Natural killer cell (primary cell): ENCODE data around the gene CCDC57. TPM values are rescaled to one million over a fixed set of nuclear protein-coding genes. Genes with fewer than 3 reads are reported as not detected.
"Not testable (repeated sequence)": the region's sequence is repeated elsewhere in the genome, so short reads cannot be mapped to it uniquely, and the experiment has no call there.

Experiments used
- ATAC-seq, 3 donors: fragments of 150-1000 bp in 2 of 3; fragments of 200-7000 bp in 1 of 3; cut with Tn5 transposase; 1 replicate in 1 of 3; 2 replicates in 2 of 3; pipeline ENCODE4 v1.10.0; 2021; ENCODE audit warnings: mild to moderate bottlenecking in 2 of 3, moderate library complexity in 2 of 3
- DNase-seq, 2 donors: peaks; one replicate each; pipeline versions ENCODE4 v3.0.0 to v3.0.0-alpha.2; 2013 to 2021; ENCODE audit warnings: mixed read lengths in 1 of 2
- H3K27ac ChIP-seq: one replicate; pipeline ENCODE4 v1.5.1; 2013; ENCODE audit warnings: mild to moderate bottlenecking, low read length
- H3K27me3 ChIP-seq: one replicate; pipeline ENCODE4 v1.6.1; 2013; ENCODE audit warnings: low read length; ENCODE audit not compliant: control insufficient read depth, insufficient read depth
- H3K36me3 ChIP-seq: one replicate; pipeline ENCODE4 v1.6.1; 2013; ENCODE audit warnings: low read length; ENCODE audit not compliant: control insufficient read depth, insufficient read depth
- H3K4me1 ChIP-seq: one replicate; pipeline ENCODE4 v1.6.1; 2013; ENCODE audit warnings: low read length; ENCODE audit not compliant: control insufficient read depth, insufficient read depth
- H3K4me3 ChIP-seq: one replicate; pipeline ENCODE4 v1.5.1; 2013; ENCODE audit warnings: low read length
- H3K9me3 ChIP-seq: one replicate; pipeline ENCODE4 v1.6.1; 2013; ENCODE audit warnings: low read length; ENCODE audit not compliant: control insufficient read depth, insufficient read depth
- H3K27ac Mint-ChIP-seq, 2 donors: one replicate each; pipeline ENCODE4 v1.8.0; 2022; ENCODE audit warnings: mild to moderate bottlenecking in 2 of 2, mixed read lengths in 2 of 2, moderate library complexity in 1 of 2
- H3K27me3 Mint-ChIP-seq, 2 donors: one replicate each; pipeline ENCODE4 v1.8.0; 2022; ENCODE audit warnings: low read depth in 2 of 2, mixed read lengths in 2 of 2
- H3K36me3 Mint-ChIP-seq: one replicate; pipeline ENCODE4 v1.8.0; 2022; ENCODE audit warnings: mixed read lengths
- H3K4me1 Mint-ChIP-seq, 2 donors: one replicate each; pipeline ENCODE4 v1.8.0; 2022; ENCODE audit warnings: mixed read lengths in 2 of 2
- H3K4me3 Mint-ChIP-seq: one replicate; pipeline ENCODE4 v1.8.0; 2022; ENCODE audit warnings: mild to moderate bottlenecking, moderate library complexity, mixed read lengths
- H3K9me3 Mint-ChIP-seq, 2 donors: one replicate each; pipeline ENCODE4 v1.8.0; 2022; ENCODE audit warnings: mixed read lengths in 2 of 2
- WGBS: methylation state at CpG from one replicate; pipeline ENCODE4 v1.1.7; 2013; ENCODE audit warnings: missing lambda C conversion rate; ENCODE audit not compliant: insufficient coverage; 5-methylcytosine and 5-hydroxymethylcytosine counted together
- intact Hi-C: fragments of 100-400 bp; cut with micrococcal nuclease; formaldehyde crosslinking; loops from one replicate; pipeline ENCODE4 v1.14.2; 2022
- total RNA-seq, 4 donors: library from RNA; stranded (reverse); fragments of 120-200 nt in 1 of 4; gene quantifications; one replicate each; pipeline versions ENCODE4 v1.2.3 to v1.2.4, GENCODE V29; 2013 to 2022
- TF ChIP-seq, protein P1 (sequence below): fragments of 200-600 bp; IDR thresholded peaks from one replicate; pipeline ENCODE4 v1.8.0; 2022; ENCODE audit warnings: antibody characterized with exemption

The CCDC57 gene
- total RNA-seq, 3 donors from 2014 or later (not counting 1 experiment from before 2014, with no cell fraction given): 69.7 to 79.2 (median 75.1) TPM

DNA sequence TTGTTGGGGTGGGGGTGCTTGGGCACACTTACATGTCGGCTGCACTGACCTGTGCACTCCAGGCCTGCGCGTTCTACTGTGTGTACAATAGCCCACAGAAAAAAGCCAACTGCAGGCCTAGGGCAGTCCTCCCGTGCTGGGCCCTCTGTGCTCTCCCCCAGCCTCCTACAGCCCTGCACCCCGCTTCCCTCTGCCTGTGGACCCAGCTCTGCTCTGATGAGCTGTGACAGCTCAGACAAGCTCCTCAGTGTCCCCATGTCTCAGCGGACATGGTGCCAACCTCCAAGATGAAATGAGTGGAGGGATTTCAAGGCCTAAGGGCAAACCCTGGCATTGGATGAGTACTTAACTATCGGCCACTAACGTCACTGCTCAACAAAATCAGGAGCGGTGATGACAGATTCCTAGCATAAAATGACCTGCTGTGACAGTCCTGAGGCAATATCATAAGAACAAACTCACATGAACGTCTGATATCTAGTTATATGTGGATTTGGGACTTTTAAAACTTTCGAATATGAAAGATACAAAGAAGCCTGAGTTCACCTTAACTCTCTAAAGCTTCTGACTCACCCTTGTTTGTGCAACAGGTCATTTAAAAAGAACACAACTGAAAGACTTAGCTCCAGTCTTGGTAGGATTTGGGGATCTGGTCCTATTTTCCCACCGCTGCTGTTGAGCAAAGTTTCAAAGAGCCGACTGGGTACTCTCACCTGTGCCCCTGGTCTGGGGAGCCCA, 34.7 kb downstream of the CCDC57 start:
- Histone ChIP-seq H3K4me1 (no peaks in the 10 kb centered on the region), H3K4me3 (no peak overlapping the region), H3K27me3 (no peaks in the 10 kb centered on the region), H3K27ac (no peak overlapping the region), H3K9me3 (no peaks in the 10 kb centered on the region), H3K36me3 (peaks cover 3% of the 10 kb centered on the region)
- TF ChIP-seq, protein P1, sequence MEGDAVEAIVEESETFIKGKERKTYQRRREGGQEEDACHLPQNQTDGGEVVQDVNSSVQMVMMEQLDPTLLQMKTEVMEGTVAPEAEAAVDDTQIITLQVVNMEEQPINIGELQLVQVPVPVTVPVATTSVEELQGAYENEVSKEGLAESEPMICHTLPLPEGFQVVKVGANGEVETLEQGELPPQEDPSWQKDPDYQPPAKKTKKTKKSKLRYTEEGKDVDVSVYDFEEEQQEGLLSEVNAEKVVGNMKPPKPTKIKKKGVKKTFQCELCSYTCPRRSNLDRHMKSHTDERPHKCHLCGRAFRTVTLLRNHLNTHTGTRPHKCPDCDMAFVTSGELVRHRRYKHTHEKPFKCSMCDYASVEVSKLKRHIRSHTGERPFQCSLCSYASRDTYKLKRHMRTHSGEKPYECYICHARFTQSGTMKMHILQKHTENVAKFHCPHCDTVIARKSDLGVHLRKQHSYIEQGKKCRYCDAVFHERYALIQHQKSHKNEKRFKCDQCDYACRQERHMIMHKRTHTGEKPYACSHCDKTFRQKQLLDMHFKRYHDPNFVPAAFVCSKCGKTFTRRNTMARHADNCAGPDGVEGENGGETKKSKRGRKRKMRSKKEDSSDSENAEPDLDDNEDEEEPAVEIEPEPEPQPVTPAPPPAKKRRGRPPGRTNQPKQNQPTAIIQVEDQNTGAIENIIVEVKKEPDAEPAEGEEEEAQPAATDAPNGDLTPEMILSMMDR: no peak
- Mint-ChIP-seq H3K36me3 (no peaks in the 10 kb centered on the region), H3K27me3 (no peaks in the 10 kb centered on the region), H3K9me3 (no peaks in the 10 kb centered on the region), H3K27ac (no peak overlapping the region), H3K4me1 (no peaks in the 10 kb centered on the region), H3K4me3 (no peak overlapping the region)
- no peak for DNase-seq
- ATAC-seq: no peak
- 96% methylated on average over 12 of the region's 13 CpGs for WGBS
- intact Hi-C loops: no loop called here

DNA sequence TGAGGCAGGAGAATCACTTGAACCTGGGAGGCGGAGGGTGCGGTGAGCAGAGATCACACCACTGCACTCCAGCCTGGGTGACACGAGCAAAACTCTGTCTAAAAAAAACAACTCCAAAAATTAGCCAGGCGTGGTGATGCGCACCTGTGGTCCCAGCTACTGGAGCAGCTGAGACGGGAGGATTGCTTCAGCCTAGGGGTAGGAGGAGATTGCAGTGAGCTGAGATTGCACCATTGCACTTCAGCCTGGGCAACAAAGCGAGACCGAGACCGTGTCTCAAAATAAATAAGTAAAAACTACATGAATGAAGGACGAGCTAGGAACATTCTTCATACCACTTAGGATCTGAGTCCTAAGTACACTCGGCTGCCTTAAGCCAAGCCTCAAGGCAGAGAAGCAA, 35.4 kb downstream of the CCDC57 start:
- 94% methylated on average over 11 of the region's 11 CpGs for WGBS
- intact Hi-C loops: no loop called here
- no peak for DNase-seq
- Mint-ChIP-seq H3K9me3 (no peaks in the 10 kb centered on the region), H3K27me3 (no peaks in the 10 kb centered on the region), H3K36me3 (no peaks in the 10 kb centered on the region), H3K4me1 (no peaks in the 10 kb centered on the region), H3K27ac (no peak overlapping the region), H3K4me3 (no peak overlapping the region)
- Histone ChIP-seq H3K4me3 (no peak overlapping the region), H3K9me3 (no peaks in the 10 kb centered on the region), H3K4me1 (no peaks in the 10 kb centered on the region), H3K36me3 (peaks cover 2% of the 10 kb centered on the region), H3K27me3 (no peaks in the 10 kb centered on the region), H3K27ac (no peak overlapping the region)
- TF ChIP-seq, protein P1: no peak
- ATAC-seq: no peak

DNA sequence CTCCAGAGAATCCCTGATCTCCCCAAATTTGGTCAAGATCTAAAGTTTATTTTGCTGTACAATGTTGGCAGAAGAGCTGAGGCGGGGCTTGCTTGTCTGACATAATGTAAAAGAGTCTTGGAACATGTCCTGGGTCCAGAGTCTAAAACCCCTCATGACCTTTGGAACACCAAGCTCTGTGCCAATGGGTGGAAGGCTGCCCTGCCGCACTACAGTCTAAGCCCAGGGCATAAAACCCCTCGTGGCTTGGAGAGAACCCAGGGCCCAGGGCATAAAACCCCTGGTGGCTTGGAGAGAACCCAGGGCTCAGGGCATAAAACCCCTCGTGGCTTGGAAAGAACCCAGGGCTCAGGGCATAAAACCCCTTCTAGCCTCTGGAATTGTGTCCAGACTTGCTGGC, 36.7 kb downstream of the CCDC57 start:
- no peak overlapping the region for H3K27ac ChIP-seq
- Mint-ChIP-seq H3K27me3 (no peaks in the 10 kb centered on the region), H3K36me3 (no peaks in the 10 kb centered on the region), H3K4me1 (no peaks in the 10 kb centered on the region), H3K27ac (no peak overlapping the region), H3K9me3 (no peaks in the 10 kb centered on the region), H3K4me3 (no peak overlapping the region)
- no peaks in the 10 kb centered on the region for H3K9me3 ChIP-seq
- WGBS: 86% methylated on average over 4 of the region's 4 CpGs
- peaks cover 6% of the 10 kb centered on the region for H3K36me3 ChIP-seq
- ATAC-seq (no peak), DNase-seq (no peak)
- H3K4me1 ChIP-seq: no peaks in the 10 kb centered on the region
- intact Hi-C loops: no loop called here
- TF ChIP-seq, protein P1: no peak
- no peaks in the 10 kb centered on the region for H3K27me3 ChIP-seq
- H3K4me3 ChIP-seq: no peak overlapping the region

DNA sequence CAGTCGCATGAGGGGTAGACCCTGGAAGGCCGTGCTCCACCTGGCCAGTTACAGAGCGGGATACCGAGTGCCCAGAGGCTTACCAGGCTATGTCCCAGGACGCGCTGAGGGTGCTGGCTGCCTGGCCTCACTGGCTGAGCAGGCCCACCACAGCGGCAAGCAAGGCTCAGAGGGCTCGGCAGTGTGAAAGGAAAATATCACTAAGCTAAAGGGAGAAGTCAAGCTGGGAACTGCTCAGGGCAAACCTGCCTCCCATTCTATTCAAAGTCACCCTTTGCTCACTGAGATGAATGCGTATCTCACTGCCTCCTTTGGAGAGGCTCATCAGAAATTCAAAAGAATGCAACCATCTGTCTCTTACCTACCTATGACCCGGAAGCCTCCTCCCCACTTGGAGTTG, 37.4 kb downstream of the CCDC57 start:
- 99% methylated on average over 10 of the region's 10 CpGs for WGBS
- H3K4me3 Mint-ChIP-seq: no peak overlapping the region
- DNase-seq: no peak
- H3K9me3 Mint-ChIP-seq: no peaks in the 10 kb centered on the region
- ATAC-seq: no peak
- Histone ChIP-seq H3K27me3 (no peaks in the 10 kb centered on the region), H3K9me3 (no peaks in the 10 kb centered on the region), H3K4me3 (no peak overlapping the region), H3K4me1 (no peaks in the 10 kb centered on the region), H3K36me3 (peaks cover 6% of the 10 kb centered on the region), H3K27ac (no peak overlapping the region)
- no peaks in the 10 kb centered on the region for H3K4me1 Mint-ChIP-seq
- H3K27me3 Mint-ChIP-seq: no peaks in the 10 kb centered on the region
- H3K36me3 Mint-ChIP-seq: no peaks in the 10 kb centered on the region
- TF ChIP-seq, protein P1: no peak
- intact Hi-C loops: no loop called here
- no peak overlapping the region for H3K27ac Mint-ChIP-seq

DNA sequence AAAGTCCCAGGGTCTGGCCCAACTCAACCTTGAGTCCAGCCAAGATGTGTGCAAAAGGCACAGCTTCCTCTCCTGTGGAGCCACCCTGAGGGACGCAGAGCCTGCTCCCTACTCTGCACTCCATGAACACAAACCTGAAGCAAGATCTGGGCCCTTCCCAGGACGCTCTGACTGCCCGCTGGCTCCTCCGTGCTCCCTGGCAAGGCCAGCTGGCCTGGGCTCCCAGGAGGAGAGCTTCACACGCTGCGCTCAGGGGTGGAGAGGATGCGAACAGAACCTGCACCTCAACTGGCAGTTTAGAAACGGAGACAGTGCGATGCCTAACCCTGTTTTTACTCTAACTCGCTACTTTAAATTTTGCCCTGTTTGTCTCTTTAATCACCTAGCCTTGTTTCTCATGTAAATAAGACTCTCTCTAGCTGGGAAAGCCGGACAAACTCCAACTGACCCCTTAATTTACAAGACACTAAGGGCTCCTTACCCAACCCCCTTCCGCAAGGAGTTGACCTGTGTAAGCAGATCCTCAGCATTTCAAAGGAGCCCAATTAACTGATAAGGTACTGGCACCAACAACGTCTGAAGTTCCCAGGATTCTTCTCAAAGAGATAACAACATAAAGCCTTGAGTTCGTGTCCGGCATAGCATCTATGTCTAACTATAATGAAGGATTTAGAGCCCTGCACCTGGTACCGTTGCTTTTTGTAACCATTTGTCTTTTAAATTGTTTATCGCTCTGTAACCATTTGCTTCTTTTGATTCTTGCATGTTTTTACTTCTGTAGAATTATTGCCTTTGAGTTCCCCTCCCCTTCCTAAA, 38.4 kb downstream of the CCDC57 start:
- intact Hi-C loops, H3K9me3 ChIP-seq, H3K36me3 Mint-ChIP-seq: not testable (repeated sequence)

More for the DNA sequence above, 38.4 kb downstream of the CCDC57 start:
- H3K4me3 ChIP-seq, ATAC-seq, H3K4me1 Mint-ChIP-seq, H3K36me3 ChIP-seq, DNase-seq, H3K27me3 ChIP-seq, H3K27ac Mint-ChIP-seq, H3K4me1 ChIP-seq, H3K27me3 Mint-ChIP-seq, H3K9me3 Mint-ChIP-seq, H3K27ac ChIP-seq, H3K4me3 Mint-ChIP-seq: not testable (repeated sequence)
- 92% methylated on average over 17 of the region's 17 CpGs for WGBS
